Fibroblast of the aortic adventitia (primary cell): Measurements from ENCODE around the gene NR3C1. TPM values are rescaled to one million over a fixed set of nuclear protein-coding genes. Genes with fewer than 3 reads are reported as not detected.
A peak's percentile ranks its signal among the peaks of the same experiment; 100 is the strongest.

ENCODE experiments used
- DNase-seq: peaks from one replicate; pipeline ENCODE4 v3.0.0-alpha.2; 2010; ENCODE audit warnings: low read depth
- H3K4me3 ChIP-seq: 2 replicates; pipeline ENCODE4 v1.5.1; 2011; ENCODE audit warnings: low read depth, mild to moderate bottlenecking, control low read depth, low read length, moderate library complexity
- total RNA-seq: library from RNA; depleted of rRNA; stranded (reverse); fragments of >200 nt; gene quantifications from 2 replicates; pipeline ENCODE4 v1.2.3, GENCODE V29; 2012; ENCODE audit warnings: low replicate concordance
- TF ChIP-seq, protein P1 (sequence below): IDR thresholded peaks from 2 replicates; pipeline ENCODE4 v1.5.1; 2011; ENCODE audit warnings: mild to moderate bottlenecking, low read length, control low read depth, inconsistent platforms; ENCODE audit not compliant: insufficient read depth

NR3C1 gene
- total RNA-seq, 1 donor, result 132 TPM

DNA sequence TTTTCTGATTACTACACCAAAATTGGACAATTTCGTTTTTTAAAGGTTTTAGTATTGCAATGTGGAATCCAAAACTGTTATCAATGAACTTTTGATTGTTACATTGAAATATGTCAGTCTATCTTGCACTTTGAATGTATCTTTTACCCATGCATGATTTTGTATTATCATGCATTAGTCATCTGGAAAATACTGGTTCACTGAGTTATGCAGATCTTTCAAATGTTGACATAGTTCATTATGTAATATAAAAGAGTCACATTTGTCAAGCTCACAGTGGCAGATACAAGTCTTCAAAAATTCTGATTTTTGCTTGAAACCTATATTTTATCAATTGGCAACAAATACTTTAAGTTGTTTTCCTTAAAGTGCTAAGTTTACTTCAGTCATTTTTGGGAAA lies 85.2 kb downstream of the NR3C1 start:
- H3K4me3 ChIP-seq, result no peak overlapping the region
- TF ChIP-seq, protein P1, sequence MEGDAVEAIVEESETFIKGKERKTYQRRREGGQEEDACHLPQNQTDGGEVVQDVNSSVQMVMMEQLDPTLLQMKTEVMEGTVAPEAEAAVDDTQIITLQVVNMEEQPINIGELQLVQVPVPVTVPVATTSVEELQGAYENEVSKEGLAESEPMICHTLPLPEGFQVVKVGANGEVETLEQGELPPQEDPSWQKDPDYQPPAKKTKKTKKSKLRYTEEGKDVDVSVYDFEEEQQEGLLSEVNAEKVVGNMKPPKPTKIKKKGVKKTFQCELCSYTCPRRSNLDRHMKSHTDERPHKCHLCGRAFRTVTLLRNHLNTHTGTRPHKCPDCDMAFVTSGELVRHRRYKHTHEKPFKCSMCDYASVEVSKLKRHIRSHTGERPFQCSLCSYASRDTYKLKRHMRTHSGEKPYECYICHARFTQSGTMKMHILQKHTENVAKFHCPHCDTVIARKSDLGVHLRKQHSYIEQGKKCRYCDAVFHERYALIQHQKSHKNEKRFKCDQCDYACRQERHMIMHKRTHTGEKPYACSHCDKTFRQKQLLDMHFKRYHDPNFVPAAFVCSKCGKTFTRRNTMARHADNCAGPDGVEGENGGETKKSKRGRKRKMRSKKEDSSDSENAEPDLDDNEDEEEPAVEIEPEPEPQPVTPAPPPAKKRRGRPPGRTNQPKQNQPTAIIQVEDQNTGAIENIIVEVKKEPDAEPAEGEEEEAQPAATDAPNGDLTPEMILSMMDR, result no peak
- no peak for DNase-seq

DNA sequence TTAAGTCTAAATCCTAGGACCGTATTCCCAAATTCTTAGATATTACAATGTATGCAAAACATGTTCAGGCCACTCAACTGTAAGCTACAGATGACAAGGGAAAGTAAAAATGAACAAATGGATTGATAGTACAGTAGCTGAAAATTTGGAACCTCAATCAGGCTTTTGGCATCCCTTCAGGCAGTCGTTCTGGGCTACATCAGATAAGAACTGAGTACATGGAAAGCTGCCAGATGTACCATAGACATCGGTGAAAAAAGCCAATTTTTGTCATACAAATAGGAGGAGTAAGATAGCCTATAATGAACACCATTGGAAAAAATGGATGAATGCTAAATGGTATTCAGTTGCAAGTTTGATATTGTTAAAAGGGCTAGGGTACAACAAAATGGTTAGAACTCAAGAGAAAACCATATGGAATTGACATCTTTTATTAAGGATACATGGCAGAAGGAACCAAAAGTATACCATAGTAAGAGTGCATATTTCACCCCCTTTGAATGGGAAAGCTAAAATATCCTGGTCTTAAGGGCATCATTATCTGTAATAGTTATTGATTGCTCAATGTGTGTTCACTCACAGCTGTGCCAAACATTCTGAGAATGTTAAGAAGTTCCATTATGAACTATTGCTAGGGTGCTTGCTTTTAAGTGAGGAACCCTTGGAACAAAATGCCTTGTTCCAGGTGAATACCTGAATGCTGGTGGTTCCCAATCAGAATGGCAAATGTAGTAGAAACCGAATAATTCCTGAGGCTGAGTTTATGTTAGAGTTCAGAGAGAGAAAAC lies 86.4 kb downstream of the NR3C1 start:
- TF ChIP-seq, protein P1, result no peak
- no peak overlapping the region for H3K4me3 ChIP-seq
- peak; percentile 63 for DNase-seq

DNA sequence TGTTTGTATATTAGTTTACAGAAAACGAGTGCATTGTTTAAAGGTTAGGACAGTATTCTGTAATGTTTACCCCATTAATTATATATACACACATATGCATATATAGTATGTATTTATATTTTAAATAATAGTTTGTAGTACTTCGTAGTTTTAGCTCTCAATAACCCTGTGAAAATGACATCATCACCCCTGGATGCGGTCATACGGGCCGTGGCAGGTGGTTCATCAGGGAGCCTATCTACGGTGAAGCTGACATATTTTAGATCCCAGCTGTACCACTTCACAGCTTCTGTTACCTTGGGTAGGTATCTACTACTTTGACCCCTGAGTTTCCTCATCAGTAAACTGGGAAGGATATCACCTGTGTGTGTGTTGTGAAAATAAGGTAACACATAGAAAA lies 87.1 kb downstream of the NR3C1 start:
- TF ChIP-seq, protein P1, result no peak
- H3K4me3 ChIP-seq, result no peak overlapping the region
- no peak for DNase-seq

DNA sequence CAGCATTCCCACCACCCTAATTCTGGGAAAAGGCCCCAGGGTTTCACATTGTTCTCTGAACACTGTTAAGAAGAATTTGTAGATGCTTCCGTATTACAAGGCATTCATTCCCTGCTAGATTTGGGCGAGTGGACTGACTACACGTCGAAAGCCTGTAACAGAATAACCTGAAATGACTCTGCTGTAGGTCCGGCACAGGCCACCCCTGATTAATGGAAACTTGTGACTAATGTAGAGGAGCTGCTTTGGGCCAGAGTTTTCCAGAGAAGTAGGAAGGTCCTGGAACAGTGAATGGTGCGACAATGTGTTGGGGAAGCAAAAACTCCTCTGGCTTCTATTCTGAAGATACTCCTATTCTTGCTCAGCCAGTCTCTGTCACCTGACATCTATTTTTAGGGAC lies 87.6 kb downstream of the NR3C1 start:
- peak; percentile 39 for DNase-seq
- TF ChIP-seq, protein P1, result no peak
- H3K4me3 ChIP-seq, result no peak overlapping the region

DNA sequence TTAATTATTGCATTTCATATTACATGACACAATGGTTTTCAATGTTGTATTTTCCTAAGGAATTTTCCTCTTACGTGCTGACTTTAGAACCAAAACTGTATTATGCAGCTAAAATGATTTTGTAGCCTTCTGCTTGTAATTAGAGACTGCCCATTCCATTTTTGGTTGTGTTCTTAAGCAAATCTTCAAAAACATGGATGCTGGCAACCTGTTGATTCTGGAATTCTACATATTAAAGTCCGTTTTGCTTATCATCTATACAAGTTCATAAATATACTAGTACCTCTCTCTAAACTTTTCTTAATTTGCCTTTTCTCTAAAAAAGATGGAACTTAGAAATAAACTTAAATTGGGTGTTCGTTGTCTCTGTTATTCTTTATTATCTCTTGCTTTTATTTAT lies 88.3 kb downstream of the NR3C1 start:
- no peak overlapping the region for H3K4me3 ChIP-seq
- TF ChIP-seq, protein P1, result no peak
- no peak for DNase-seq

DNA sequence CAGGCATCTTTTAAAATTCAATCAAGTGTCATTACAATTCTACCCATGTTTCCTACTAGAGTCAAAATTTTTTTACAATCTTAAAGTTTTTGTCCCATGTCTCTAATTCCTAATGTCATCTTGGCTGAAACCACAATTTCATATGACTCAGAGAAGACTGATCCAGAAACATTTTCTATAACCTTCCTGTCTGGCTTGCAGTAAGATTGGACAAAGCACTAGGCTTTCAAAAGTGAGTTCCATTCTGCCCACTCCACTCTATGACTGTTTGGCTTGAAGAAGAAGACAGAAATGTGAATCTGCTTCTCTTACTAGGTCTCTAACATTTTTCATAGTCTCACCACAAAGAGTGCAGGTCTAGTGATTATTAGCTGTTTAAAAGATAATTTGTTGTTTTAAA lies 88.8 kb downstream of the NR3C1 start:
- DNase-seq, result peak; percentile 84
- no peak overlapping the region for H3K4me3 ChIP-seq
- TF ChIP-seq, protein P1, result no peak

DNA sequence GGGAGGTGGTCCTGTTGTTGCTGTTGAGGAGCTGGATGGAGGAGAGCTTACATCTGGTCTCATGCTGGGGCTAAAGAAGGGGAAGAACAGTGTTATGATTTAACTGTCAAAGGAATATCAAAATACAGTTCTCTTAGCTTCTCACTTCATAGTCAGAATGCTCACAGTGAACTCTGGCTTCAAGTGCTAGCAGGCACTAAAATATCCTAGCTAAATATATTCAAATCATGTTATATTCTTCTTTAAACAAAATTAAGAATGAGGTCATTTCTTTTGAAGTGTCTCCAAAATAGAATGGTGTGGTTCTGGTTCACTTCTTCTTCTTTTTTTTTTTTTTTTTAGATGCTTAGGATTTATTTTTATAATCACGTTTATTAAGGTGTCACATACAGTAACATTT lies 89.4 kb downstream of the NR3C1 start:
- no peak for DNase-seq
- TF ChIP-seq, protein P1, result no peak
- H3K4me3 ChIP-seq, result no peak overlapping the region
